Activated naive CD8-positive, alpha-beta T cell (primary cell): ENCODE measurements around the gene EAPP.
"Not testable (repeated sequence)": the region's sequence is repeated elsewhere in the genome, so short reads cannot be mapped to it uniquely, and the experiment has no call there.

Source experiments
- H3K27ac Mint-ChIP-seq: one replicate; pipeline ENCODE4 v1.8.0; 2021; ENCODE audit warnings: mixed read lengths
- H3K27me3 Mint-ChIP-seq: one replicate; pipeline ENCODE4 v1.8.0; 2021; ENCODE audit warnings: mixed read lengths
- H3K36me3 Mint-ChIP-seq: one replicate; pipeline ENCODE4 v1.8.0; 2021; ENCODE audit warnings: mixed read lengths
- H3K4me1 Mint-ChIP-seq: one replicate; pipeline ENCODE4 v1.8.0; 2021; ENCODE audit warnings: low read depth, mixed read lengths
- H3K4me3 Mint-ChIP-seq: one replicate; pipeline ENCODE4 v1.8.0; 2021; ENCODE audit warnings: mild to moderate bottlenecking, mixed read lengths
- H3K9me3 Mint-ChIP-seq: one replicate; pipeline ENCODE4 v1.8.0; 2021; ENCODE audit warnings: low read depth, mixed read lengths

The EAPP gene

GRCh38 chr14:34476036-34476435 is 63.5 kb downstream of the EAPP start:
- not testable (repeated sequence) for H3K27ac Mint-ChIP-seq, H3K4me1 Mint-ChIP-seq, H3K9me3 Mint-ChIP-seq, H3K36me3 Mint-ChIP-seq, H3K27me3 Mint-ChIP-seq, H3K4me3 Mint-ChIP-seq

DNA sequence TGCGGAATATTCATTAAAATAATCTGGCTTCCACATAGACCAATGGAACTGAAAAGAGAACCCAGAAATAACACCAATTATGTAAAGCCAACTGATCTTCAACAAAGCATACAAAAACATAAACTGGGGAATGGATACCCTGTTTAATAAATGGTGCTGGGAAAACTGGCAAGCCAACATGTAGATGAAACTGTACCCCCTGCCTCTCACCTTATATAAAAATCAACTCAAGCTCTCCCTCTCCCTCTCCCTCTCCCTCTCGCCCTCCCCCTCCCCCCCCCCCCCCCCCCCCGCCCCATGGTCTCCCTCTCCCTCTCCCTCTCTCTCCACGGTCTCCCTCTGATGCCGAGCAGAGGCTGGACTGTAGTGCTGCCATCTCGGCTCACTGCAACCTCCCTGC is 64.3 kb downstream of the EAPP start:
- Mint-ChIP-seq H3K4me1 (no peaks in the 10 kb centered on the region), H3K36me3 (no peaks in the 10 kb centered on the region), H3K4me3 (no peak overlapping the region), H3K9me3 (no peaks in the 10 kb centered on the region), H3K27ac (no peak overlapping the region), H3K27me3 (no peaks in the 10 kb centered on the region)

DNA sequence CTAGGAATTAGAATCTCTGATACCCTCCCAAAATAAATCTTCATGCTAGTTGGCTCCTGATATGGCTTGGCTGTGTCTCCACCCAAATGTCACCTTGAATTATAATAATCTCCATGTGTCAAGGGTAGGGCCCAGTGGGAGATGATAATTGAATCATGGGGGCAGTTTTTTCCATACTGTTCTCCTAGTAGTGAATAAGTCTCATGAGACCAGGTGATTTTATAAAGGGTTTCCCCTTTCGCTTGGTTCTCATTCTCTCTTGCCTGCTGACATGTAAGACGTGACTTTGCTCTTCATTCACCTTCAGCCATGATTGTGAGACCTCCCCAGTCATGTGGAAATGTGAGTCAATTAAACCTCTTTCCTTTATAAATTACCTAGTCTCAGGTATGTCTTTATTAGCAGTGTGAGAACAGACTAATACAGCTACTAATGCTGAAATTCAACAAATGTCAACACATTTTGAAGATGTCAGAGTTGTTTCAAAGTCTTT is 65.3 kb downstream of the EAPP start:
- H3K4me3 Mint-ChIP-seq = no peak overlapping the region
- H3K27me3 Mint-ChIP-seq = no peaks in the 10 kb centered on the region
- no peaks in the 10 kb centered on the region for H3K36me3 Mint-ChIP-seq
- H3K4me1 Mint-ChIP-seq = no peaks in the 10 kb centered on the region
- H3K9me3 Mint-ChIP-seq = no peaks in the 10 kb centered on the region
- no peak overlapping the region for H3K27ac Mint-ChIP-seq

GRCh38 chr14:34472706-34473279 is 66.7 kb downstream of the EAPP start:
- no peak overlapping the region for H3K4me3 Mint-ChIP-seq
- H3K27ac Mint-ChIP-seq = no peak overlapping the region
- no peaks in the 10 kb centered on the region for H3K36me3 Mint-ChIP-seq
- no peaks in the 10 kb centered on the region for H3K9me3 Mint-ChIP-seq
- no peaks in the 10 kb centered on the region for H3K27me3 Mint-ChIP-seq
- no peaks in the 10 kb centered on the region for H3K4me1 Mint-ChIP-seq

DNA sequence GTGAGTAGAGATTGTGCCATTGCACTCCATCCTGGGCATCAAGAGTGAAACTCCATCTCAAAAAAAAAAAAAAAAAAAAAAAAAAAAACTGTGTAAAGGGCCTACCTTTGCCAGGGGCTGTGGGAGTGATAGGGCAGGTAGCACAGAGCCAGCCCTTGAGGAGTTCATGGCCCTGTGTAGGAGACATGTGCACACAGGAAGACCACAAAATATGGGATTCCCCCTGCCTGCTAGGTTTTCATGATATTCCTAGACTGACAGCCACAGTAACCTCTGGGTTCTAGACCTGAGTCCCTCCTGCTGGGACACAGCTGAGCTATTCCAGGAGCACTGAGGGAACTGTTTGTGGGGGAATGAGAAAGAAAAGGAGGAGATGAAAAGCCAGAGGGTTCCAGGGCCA is 69.2 kb downstream of the EAPP start:
- H3K4me3 Mint-ChIP-seq = no peak overlapping the region
- H3K36me3 Mint-ChIP-seq = no peaks in the 10 kb centered on the region
- no peaks in the 10 kb centered on the region for H3K27me3 Mint-ChIP-seq
- H3K4me1 Mint-ChIP-seq = no peaks in the 10 kb centered on the region
- H3K27ac Mint-ChIP-seq = no peak overlapping the region
- H3K9me3 Mint-ChIP-seq = no peaks in the 10 kb centered on the region

DNA sequence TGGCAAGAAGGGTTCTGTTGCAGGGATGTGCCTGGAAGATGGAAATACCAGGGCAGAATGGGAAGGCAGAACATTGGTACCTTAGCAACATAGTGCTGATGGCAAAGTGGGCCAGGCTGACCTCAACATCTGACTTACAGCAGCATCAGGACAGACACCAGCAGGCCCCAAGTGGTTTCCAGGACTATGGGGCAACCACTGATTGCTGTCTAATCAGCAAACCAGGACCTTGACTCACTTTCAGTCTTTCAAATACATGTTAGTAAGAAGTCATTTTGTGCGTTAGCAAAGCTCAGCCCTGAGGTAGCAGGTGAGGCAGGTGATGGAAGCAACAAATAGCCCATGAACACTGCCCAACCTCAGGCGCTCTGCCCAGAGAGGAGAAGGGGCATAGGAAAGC is 72.8 kb downstream of the EAPP start:
- H3K27me3 Mint-ChIP-seq = no peaks in the 10 kb centered on the region
- H3K4me3 Mint-ChIP-seq = no peak overlapping the region
- H3K27ac Mint-ChIP-seq = no peak overlapping the region

More for the DNA sequence above, 72.8 kb downstream of the EAPP start:
- H3K4me1 Mint-ChIP-seq = peaks cover 1% of the 10 kb centered on the region
- H3K9me3 Mint-ChIP-seq = no peaks in the 10 kb centered on the region
- no peaks in the 10 kb centered on the region for H3K36me3 Mint-ChIP-seq
